Suprapubic skin (tissue), 3 donors: ENCODE results near the gene FAM120B.

ENCODE experiments used
- POLR2A ChIP-seq, 2 donors: fragments of 450-650 bp; IDR thresholded peaks; one replicate each; pipeline ENCODE4 v1.6.1; 2017; ENCODE audit warnings: antibody characterized with exemption in 2 of 2, mild to moderate bottlenecking in 2 of 2, moderate library complexity in 2 of 2
- TF ChIP-seq, protein P1 (sequence below), 2 donors: fragments of 200-600 bp in 1 of 2; fragments of 450-650 bp in 1 of 2; sonication (generic) in 1 of 2; IDR thresholded peaks; one replicate each; pipeline ENCODE4 v1.5.1; 2016 to 2019; ENCODE audit warnings: antibody characterized with exemption in 2 of 2, mild to moderate bottlenecking in 1 of 2, moderate library complexity in 1 of 2

DNA sequence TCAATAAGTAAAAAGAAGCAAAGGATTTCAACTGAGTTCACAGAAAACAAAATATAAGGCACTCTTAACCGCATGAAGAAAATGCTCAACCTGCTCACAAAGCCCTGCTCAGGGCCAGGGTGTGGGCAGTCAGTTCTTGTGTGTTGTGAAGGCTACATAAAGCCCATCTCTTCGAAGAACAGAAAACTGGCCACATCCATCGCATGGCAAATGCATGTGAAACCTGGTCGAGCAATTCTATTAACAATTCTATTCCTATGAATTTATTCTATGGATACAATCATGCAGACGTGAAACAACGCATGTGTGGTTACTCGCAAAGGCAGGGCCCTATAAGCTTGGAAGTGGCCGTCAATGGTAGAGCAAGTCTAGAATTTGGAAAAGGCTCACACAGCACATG is 136.0 kb downstream of the FAM120B start:
- no peak for TF ChIP-seq POLR2A (IDR thresholded peaks at IDR 0.05)
- TF ChIP-seq, protein P1, sequence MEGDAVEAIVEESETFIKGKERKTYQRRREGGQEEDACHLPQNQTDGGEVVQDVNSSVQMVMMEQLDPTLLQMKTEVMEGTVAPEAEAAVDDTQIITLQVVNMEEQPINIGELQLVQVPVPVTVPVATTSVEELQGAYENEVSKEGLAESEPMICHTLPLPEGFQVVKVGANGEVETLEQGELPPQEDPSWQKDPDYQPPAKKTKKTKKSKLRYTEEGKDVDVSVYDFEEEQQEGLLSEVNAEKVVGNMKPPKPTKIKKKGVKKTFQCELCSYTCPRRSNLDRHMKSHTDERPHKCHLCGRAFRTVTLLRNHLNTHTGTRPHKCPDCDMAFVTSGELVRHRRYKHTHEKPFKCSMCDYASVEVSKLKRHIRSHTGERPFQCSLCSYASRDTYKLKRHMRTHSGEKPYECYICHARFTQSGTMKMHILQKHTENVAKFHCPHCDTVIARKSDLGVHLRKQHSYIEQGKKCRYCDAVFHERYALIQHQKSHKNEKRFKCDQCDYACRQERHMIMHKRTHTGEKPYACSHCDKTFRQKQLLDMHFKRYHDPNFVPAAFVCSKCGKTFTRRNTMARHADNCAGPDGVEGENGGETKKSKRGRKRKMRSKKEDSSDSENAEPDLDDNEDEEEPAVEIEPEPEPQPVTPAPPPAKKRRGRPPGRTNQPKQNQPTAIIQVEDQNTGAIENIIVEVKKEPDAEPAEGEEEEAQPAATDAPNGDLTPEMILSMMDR (IDR thresholded peaks at IDR 0.05), result no peak
